ENCODE measurements around the gene FAM111B.

Gene FAM111B

GRCh38 chr11:59151761-59152160, 44.7 kb downstream of the FAM111B start:
- DNase-seq (ENCODE audit: low spot score): no peak
- no peak for TF ChIP-seq CTCF (IDR thresholded peaks at IDR 0.05; ENCODE audit: extremely low read depth, insufficient read depth, missing control alignments)
- in situ Hi-C loops (cut with MboI; ENCODE audit: low pct_unique_long_range_greater_than_20kb, low sequenced_read_pairs, unreplicated experiment): no loop called here

GRCh38 chr11:59152312-59152951, 45.4 kb downstream of the FAM111B start:
- TF ChIP-seq CTCF (IDR thresholded peaks at IDR 0.05; ENCODE audit: extremely low read depth, insufficient read depth, missing control alignments): no peak
- DNase-seq (ENCODE audit: low spot score): peak; percentile 55
- in situ Hi-C loops (cut with MboI; ENCODE audit: low pct_unique_long_range_greater_than_20kb, low sequenced_read_pairs, unreplicated experiment): no loop called here

GRCh38 chr11:59154610-59155009, 47.6 kb downstream of the FAM111B start:
- no peak for DNase-seq (ENCODE audit: low spot score)
- in situ Hi-C loops (cut with MboI; ENCODE audit: low pct_unique_long_range_greater_than_20kb, low sequenced_read_pairs, unreplicated experiment): no loop called here
- TF ChIP-seq CTCF (IDR thresholded peaks at IDR 0.05; ENCODE audit: extremely low read depth, insufficient read depth, missing control alignments): no peak

GRCh38 chr11:59157433-59157832, 50.4 kb downstream of the FAM111B start:
- no peak for TF ChIP-seq CTCF (IDR thresholded peaks at IDR 0.05; ENCODE audit: extremely low read depth, insufficient read depth, missing control alignments)
- DNase-seq (ENCODE audit: low spot score): no peak
- in situ Hi-C loops (cut with MboI; ENCODE audit: low pct_unique_long_range_greater_than_20kb, low sequenced_read_pairs, unreplicated experiment): no loop called here

- in situ Hi-C loops (cut with MboI; ENCODE audit: low pct_unique_long_range_greater_than_20kb, low sequenced_read_pairs, unreplicated experiment): no loop called here
- TF ChIP-seq CTCF (IDR thresholded peaks at IDR 0.05; ENCODE audit: extremely low read depth, insufficient read depth, missing control alignments): peak; percentile 87
- DNase-seq (ENCODE audit: low spot score): peak; percentile 60
Observed at GRCh38 chr11:59158206-59159068, 51.4 kb downstream of the FAM111B start.

- DNase-seq (ENCODE audit: low spot score): no peak
- in situ Hi-C loops (cut with MboI; ENCODE audit: low pct_unique_long_range_greater_than_20kb, low sequenced_read_pairs, unreplicated experiment): no loop called here
- no peak for TF ChIP-seq CTCF (IDR thresholded peaks at IDR 0.05; ENCODE audit: extremely low read depth, insufficient read depth, missing control alignments)
Observed at GRCh38 chr11:59164028-59164427, 57.0 kb downstream of the FAM111B start.

All from GM13977 (cell line).